ENCODE measurements around the gene FAM151A.
A peak's percentile ranks its signal among the peaks of the same experiment; 100 is the strongest.

Gene FAM151A

DNA sequence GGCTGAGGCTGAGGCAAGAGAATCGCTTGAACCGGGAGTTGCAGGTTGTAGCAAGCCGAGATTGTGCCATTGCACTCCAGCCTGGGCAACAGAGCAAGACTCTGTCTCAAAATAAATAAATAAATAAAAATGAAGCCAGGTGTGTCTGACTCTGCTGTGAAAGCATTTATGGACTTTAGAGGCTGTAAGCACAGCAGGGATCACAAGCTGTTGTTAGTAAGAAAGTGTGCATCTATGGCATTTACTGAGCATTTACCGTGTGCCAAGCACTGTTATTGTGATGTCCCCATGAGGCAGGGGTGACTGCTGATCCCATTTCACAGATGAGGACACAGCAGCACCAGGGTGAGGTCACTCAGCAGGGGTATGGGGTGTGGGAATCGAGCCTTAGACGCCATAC lies 20.1 kb downstream of the FAM151A start:
- no peak overlapping the region for H3K4me3 ChIP-seq
- H3K4me1 ChIP-seq: no peaks in the 10 kb centered on the region
- in situ Hi-C loops (cut with MboI; ENCODE audit: low sequenced_read_pairs): no loop called here
- no peaks in the 10 kb centered on the region for H3K9me3 ChIP-seq
- no peaks in the 10 kb centered on the region for H3K36me3 ChIP-seq (replicated peaks)
- DNase-seq (ENCODE audit: low spot score in 2 of 2): no peak
- H3K27me3 ChIP-seq (ENCODE audit: low read depth): no peaks in the 10 kb centered on the region

DNA sequence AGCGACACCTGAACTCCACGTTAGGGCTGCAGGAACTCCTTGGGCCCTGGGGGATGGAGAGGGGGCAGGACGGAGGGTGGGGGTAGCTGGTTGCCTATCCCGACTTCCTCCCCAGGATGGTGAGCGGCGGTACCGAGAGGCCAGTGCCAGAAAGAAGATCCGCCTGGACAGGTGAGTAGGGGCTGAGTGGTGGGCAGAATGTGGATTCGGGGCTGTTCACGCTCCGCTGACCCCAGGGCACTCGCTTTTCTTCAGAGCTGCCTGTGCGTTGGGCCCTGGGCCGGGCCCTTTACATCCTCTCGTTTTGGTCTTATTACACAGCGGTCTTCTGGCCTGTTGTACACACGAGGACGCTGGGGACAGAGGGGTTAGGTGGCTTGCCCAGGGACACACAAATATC lies 20.8 kb downstream of the FAM151A start:
- Histone ChIP-seq H3K9me3 (no peaks in the 10 kb centered on the region), H3K4me3 (no peak overlapping the region), H3K4me1 (no peaks in the 10 kb centered on the region), H3K36me3 (replicated peaks) (no peaks in the 10 kb centered on the region), H3K27me3 (ENCODE audit: low read depth) (no peaks in the 10 kb centered on the region)
- in situ Hi-C loops (cut with MboI; ENCODE audit: low sequenced_read_pairs): no loop called here
- no peak for DNase-seq (ENCODE audit: low spot score in 2 of 2)

DNA sequence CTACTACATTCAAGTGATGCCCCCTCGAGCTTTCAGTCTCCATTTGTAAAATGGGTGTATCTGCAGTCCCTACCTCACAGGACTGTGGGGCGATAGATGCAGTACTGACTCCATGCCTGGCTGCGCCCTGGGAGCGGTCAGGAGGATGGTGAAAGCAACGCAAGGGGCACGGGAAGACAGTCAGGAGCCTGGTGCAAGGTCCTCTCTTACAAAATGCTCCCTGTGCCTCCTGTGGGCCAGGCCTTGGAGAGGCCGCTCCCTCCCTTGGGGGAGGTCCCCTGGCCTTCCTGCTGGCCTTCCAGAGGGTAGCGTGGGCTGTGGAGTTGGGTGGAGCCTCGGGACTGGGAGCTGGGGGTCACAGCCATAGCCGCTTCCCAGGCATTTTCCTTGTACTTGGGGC lies 21.6 kb downstream of the FAM151A start:
- H3K27me3 ChIP-seq (ENCODE audit: low read depth): no peaks in the 10 kb centered on the region
- in situ Hi-C loops (cut with MboI; ENCODE audit: low sequenced_read_pairs): no loop called here
- no peak overlapping the region for H3K4me3 ChIP-seq
- no peak for DNase-seq (ENCODE audit: low spot score in 2 of 2)
- H3K36me3 ChIP-seq (replicated peaks): no peaks in the 10 kb centered on the region
- no peaks in the 10 kb centered on the region for H3K4me1 ChIP-seq
- no peaks in the 10 kb centered on the region for H3K9me3 ChIP-seq

DNA sequence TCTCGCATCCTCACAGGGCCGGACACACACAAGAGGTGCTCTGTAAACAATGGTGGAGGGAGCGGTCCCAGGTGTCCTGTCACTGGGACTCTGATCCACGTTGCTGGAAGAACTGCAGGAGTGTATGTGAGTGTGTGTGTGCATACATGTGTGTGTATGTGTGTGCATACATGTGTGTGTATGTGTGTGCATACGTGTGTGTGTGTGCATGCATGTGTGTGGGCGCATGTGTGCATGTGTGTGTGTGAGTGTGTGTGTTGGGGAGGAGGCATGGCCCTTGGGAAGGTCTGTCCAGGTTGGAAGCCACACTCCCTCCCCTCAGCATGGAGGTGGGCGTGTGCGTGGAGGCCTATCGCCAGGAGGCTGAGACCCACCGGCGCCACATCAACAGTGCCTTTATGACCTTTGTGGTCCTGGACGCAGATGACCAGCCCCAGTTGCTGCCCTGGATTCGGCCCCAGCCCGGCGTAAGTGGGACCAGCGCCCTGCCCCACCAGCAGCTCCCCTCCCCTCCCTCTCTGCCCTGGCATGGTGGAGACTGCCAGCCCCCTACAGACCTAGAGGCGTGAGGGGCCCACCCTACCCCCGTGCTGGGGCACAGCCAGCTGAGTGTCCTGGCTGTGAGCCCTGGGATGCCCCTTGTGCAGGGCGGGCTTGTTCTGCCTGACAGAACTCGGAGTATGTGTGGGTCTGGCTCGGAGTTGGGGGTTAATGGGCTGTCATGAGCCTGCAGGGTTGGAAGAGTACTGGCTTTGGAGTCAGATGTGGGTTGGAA lies 22.2 kb downstream of the FAM151A start:
- no peaks in the 10 kb centered on the region for H3K9me3 ChIP-seq
- no peak for DNase-seq (ENCODE audit: low spot score in 2 of 2)
- no peaks in the 10 kb centered on the region for H3K36me3 ChIP-seq (replicated peaks)
- no peaks in the 10 kb centered on the region for H3K4me1 ChIP-seq
- no peak overlapping the region for H3K4me3 ChIP-seq
- no peaks in the 10 kb centered on the region for H3K27me3 ChIP-seq (ENCODE audit: low read depth)
- in situ Hi-C loops (cut with MboI; ENCODE audit: low sequenced_read_pairs): no loop called here

DNA sequence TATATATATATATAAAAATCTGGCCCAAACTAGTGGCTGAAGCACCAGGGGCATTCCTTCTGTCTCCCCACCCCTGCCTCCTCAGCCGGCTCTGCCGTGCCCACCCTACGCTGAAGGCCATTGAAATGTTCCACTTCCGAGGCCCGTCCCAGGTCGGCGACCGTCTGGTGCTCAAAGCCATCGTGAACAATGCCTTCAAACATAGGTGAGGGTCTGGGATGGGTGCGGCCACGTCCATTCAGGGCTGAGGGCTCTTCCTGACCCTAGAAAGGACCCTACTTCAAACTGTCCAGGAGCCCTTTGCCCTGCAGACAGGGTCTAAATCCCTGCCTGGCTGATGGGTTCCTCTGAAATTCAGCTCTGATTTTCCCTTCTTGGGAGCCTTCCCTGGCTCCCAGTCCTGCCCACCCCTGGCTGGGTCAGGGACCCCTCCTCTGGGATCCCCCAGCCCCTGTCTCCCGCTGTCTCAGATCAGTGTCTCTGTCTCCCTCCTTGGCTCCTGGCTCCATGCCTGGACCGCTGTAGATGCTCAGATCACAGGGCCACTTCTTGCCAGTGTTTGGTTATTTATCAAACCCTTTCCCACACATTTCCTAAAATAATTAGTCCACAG lies 24.0 kb downstream of the FAM151A start:
- H3K27me3 ChIP-seq (ENCODE audit: low read depth): no peaks in the 10 kb centered on the region
- H3K9me3 ChIP-seq: no peaks in the 10 kb centered on the region
- H3K4me3 ChIP-seq: no peak overlapping the region
- in situ Hi-C loops (cut with MboI; ENCODE audit: low sequenced_read_pairs): no loop called here
- H3K36me3 ChIP-seq (replicated peaks): no peaks in the 10 kb centered on the region
- DNase-seq (ENCODE audit: low spot score in 2 of 2): no peak
- no peaks in the 10 kb centered on the region for H3K4me1 ChIP-seq

DNA sequence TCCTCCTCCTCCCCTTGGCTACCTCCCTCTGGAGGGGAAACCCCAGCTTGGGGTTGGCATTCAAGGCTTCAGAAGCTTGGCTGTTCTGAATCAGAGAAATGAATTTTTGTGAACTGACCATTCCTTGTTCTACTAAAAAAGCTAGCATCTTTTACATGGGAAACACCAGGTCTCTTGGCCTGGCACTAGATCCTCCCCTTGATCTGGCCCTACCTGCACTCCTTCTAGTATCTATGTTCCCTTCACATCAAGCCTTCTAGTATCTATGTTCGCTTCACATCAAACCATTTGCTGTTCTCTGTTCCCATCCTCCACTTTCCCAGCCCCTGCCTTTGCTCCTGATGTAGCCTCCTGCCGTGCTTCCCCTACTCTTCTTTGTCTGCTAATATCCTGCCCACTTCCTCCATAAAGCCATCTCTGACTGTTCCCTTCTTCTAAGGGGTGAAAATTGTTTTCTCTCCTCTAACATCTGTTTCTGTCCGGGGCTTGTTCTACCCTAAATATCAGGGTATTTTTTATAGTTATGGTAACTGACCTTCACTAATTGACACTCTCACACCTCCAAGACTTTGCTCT lies 25.8 kb downstream of the FAM151A start:
- H3K4me1 ChIP-seq: no peaks in the 10 kb centered on the region
- no peaks in the 10 kb centered on the region for H3K36me3 ChIP-seq (replicated peaks)
- no peak for DNase-seq (ENCODE audit: low spot score in 2 of 2)
- in situ Hi-C loops (cut with MboI; ENCODE audit: low sequenced_read_pairs): no loop called here
- H3K9me3 ChIP-seq: no peaks in the 10 kb centered on the region
- no peaks in the 10 kb centered on the region for H3K27me3 ChIP-seq (ENCODE audit: low read depth)
- no peak overlapping the region for H3K4me3 ChIP-seq

DNA sequence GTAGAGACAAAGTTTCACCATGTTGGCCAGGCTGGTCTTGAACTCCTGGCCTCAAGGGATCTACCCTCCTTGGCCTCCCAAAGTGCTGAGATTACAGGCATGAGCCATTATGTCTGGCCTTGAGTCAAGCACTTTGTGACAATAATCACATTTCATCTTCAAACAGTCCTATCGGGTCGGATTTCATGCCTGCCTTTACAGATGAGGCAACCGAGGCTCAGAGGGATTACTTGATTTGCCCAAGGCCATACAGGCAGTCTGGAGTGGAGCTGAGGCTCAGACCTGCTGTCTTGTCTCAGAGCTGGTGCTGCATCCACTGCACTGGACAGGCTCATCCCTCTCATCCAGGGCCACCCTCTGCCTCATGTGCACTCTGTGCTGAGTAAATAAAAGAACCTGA lies 26.6 kb downstream of the FAM151A start:
- no peaks in the 10 kb centered on the region for H3K9me3 ChIP-seq
- H3K27me3 ChIP-seq (ENCODE audit: low read depth): no peaks in the 10 kb centered on the region
- H3K4me1 ChIP-seq: no peaks in the 10 kb centered on the region
- no peak overlapping the region for H3K4me3 ChIP-seq
- peak in 1 of 2 experiments; percentile 22 for DNase-seq (ENCODE audit: low spot score in 2 of 2)
- H3K36me3 ChIP-seq (replicated peaks): no peaks in the 10 kb centered on the region
- in situ Hi-C loops (cut with MboI; ENCODE audit: low sequenced_read_pairs): no loop called here

DNA sequence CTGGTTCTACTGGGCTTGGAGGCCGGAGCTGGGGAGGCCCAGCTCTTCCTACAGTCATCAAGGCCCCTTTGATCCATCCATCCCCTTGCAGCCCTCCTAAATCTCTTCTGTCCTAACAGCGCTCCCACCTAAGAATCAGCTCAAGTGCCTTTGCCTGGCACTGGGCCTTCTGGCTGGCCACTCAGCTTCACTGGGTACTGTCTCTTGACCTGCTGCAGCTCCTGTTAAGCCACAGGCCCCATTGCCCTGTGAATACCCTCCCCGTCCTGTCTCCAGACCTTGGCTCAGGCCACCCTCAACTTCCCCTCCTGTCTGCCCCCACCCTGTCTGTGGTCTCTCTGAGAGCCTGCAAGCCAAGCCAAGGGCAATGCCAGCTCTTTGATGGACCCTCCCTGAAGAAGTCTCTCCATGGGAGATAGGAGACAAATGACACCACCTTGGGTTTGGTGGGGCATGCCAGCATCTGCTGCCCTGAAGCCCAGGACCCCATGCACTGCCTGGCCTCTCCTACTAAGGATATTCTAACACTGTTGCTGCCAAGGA lies 27.3 kb downstream of the FAM151A start:
- no peak for DNase-seq (ENCODE audit: low spot score in 2 of 2)
- no peaks in the 10 kb centered on the region for H3K4me1 ChIP-seq
- in situ Hi-C loops (cut with MboI; ENCODE audit: low sequenced_read_pairs): no loop called here
- H3K9me3 ChIP-seq: no peaks in the 10 kb centered on the region
- no peaks in the 10 kb centered on the region for H3K27me3 ChIP-seq (ENCODE audit: low read depth)
- H3K36me3 ChIP-seq (replicated peaks): no peaks in the 10 kb centered on the region
- no peak overlapping the region for H3K4me3 ChIP-seq

DNA sequence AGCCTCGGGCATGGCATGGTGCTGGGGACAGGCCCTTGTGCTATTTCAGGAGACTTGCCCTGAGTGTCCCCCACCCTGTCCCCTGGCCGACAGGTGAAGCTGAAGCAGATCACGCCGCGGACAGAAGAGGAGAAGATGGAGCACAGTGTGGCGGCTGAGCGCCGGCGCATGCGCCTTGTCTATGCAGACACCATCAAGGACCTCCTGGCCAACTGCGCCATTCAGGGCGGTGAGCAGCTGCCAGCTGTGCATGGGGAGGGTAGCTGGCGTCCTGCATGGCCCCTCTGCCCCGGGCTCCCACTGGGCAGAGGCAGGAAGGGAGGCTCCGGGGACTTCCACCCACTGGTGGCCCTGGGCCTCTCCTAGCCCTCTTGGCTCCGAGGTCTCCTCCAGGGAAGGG lies 28.9 kb downstream of the FAM151A start:
- DNase-seq (ENCODE audit: low spot score in 2 of 2): no peak
- H3K27me3 ChIP-seq (ENCODE audit: low read depth): no peaks in the 10 kb centered on the region
- no peaks in the 10 kb centered on the region for H3K9me3 ChIP-seq
- in situ Hi-C loops (cut with MboI; ENCODE audit: low sequenced_read_pairs): no loop called here
- no peak overlapping the region for H3K4me3 ChIP-seq
- no peaks in the 10 kb centered on the region for H3K36me3 ChIP-seq (replicated peaks)
- no peaks in the 10 kb centered on the region for H3K4me1 ChIP-seq

DNA sequence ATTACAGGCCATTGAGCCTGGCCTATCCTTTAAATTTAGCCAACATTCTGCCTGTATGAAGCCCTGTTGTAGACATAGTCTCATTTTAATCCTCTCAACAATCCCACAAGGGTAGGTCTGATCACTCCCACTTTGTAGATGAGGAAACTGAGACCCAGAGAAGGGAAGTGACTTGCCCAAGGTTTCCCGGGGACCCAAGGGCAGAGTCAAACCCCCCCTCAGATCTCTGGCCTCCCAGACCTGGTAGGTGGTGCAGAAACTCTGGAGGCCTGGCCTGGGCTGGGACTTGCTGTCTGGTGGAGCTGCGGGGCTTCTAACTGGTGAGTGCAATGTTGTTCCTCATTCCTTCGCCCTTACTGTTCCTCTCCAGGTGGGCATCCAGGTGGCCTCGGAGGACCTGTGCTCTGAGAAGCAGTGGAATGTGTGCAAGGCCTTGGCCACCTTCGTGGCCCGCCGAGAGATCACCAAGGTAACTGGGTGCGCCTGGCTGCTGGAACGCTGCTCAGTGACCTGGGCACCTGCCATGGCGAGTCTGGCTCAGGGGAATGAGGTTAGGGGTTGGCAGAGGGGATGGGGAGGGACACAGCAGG lies 29.7 kb downstream of the FAM151A start:
- in situ Hi-C loops (cut with MboI; ENCODE audit: low sequenced_read_pairs): no loop called here

DNA sequence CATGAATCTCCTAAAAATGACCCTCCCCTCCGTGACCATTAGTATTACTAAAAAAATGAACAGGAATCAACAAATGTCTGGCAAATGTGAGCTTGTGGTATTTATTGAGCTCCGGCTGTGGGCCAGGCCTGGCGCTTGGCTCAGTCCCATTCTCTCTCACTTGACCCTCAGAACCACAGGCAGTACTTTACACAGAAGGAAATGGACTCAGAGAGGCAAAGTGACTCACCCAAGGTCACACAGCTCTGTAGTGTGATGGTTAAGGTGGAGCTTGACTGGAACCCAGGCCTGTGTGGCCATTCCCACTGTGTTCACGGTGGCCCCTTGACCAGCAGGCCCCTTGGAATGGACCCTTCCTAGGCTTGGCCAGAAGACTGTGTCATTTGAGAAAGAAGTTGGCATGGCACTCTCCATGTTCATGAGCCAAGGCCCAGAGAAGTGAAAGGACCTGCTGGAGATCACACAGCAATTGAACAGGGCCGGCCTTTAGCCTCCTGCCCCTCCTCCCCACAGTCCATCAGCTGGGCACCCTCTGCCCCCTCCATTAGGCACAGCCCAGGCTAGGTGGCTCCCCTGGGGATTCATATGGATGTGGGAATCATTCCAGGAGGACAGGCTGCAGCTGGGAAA lies 32.1 kb downstream of the FAM151A start:
- no peak for DNase-seq (ENCODE audit: low spot score in 2 of 2)
- in situ Hi-C loops (cut with MboI; ENCODE audit: low sequenced_read_pairs): no loop called here
- H3K4me3 ChIP-seq: no peak overlapping the region
- H3K36me3 ChIP-seq (replicated peaks): no peaks in the 10 kb centered on the region
- H3K9me3 ChIP-seq: no peaks in the 10 kb centered on the region
- no peaks in the 10 kb centered on the region for H3K4me1 ChIP-seq
- H3K27me3 ChIP-seq (ENCODE audit: low read depth): no peaks in the 10 kb centered on the region

More for the DNA sequence above, 29.7 kb downstream of the FAM151A start:
- Histone ChIP-seq H3K4me3 (no peak overlapping the region), H3K9me3 (no peaks in the 10 kb centered on the region), H3K4me1 (no peaks in the 10 kb centered on the region), H3K36me3 (replicated peaks) (no peaks in the 10 kb centered on the region), H3K27me3 (ENCODE audit: low read depth) (no peaks in the 10 kb centered on the region)
- no peak for DNase-seq (ENCODE audit: low spot score in 2 of 2)

DNA sequence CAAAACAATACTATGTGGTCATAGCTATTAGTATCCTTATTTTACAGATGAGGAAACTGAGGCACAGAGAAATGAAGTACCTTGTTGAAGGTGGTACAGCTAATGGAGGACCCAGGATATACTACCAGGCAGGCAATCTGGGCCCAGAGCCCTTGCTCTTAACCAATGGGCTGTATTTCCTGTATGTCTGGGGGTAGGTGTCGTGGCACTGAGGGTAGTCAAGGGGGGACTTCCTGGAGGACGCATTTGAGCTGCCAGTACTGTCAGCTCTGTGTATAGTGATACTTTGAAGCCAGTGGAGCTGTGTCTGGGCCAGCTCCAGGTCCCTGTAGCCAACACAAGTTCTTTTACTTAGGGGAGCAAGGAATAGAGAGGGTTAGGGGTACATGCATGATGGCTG lies 34.9 kb downstream of the FAM151A start:
- no peak for DNase-seq (ENCODE audit: low spot score in 2 of 2)
- Histone ChIP-seq H3K36me3 (replicated peaks) (no peaks in the 10 kb centered on the region), H3K4me1 (no peaks in the 10 kb centered on the region), H3K9me3 (no peaks in the 10 kb centered on the region), H3K4me3 (no peak overlapping the region), H3K27me3 (ENCODE audit: low read depth) (no peaks in the 10 kb centered on the region)
- in situ Hi-C loops (cut with MboI; ENCODE audit: low sequenced_read_pairs): no loop called here

DNA sequence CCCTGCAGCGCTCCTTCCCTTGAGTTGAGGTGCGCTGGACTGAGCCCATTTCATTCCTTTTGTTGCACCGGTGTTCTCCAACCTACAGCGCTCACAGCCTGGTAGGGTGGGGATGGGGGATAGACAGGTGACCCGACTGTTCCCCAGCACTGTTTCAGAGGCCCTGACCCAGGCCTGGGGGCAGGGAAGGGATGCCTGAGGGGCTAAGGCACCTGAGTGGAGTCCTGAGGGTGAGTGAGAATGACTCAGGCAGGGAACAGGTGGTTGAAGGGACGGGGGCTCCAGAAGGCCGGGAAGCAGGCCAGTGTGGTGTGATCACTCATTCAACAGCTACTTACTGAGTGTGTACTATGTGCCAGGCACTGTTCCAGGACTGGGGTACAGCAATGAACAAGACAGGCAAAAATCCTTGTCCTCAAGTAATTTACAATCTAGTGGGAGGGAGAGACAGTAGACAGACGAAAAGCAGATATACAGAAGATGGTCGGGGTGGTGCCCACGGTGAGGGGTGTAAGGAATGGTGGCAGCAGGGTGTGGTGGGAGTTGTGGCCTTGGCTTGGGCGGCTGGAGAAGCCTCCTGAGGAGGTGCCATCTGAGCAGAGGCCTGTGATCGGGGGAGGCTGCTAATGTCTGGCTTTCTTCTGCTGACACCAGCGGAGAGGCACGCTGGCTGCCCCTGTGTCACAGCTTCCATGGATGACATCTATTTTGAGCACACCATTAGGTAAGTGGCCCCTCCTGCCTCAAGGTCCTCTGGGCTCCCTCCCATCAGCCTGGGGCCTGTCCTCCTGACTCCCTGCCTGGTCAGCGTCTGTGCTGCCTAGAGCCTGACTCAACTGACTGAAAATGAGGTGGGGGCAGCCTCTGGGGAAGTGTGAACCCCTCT lies 37.9 kb downstream of the FAM151A start:
- in situ Hi-C loops (cut with MboI; ENCODE audit: low sequenced_read_pairs): no loop called here
- no peaks in the 10 kb centered on the region for H3K9me3 ChIP-seq
- no peak for DNase-seq (ENCODE audit: low spot score in 2 of 2)
- no peaks in the 10 kb centered on the region for H3K36me3 ChIP-seq (replicated peaks)
- no peak overlapping the region for H3K4me3 ChIP-seq
- no peaks in the 10 kb centered on the region for H3K27me3 ChIP-seq (ENCODE audit: low read depth)
- H3K4me1 ChIP-seq: no peaks in the 10 kb centered on the region

Measured in HAP-1 (cell line).